ENCODE results near the gene INSRR. TPM values are rescaled to one million over a fixed set of nuclear protein-coding genes. Genes with fewer than 3 reads are reported as not detected.
A peak's percentile ranks its signal among the peaks of the same experiment; 100 is the strongest.

Gene INSRR
- polyA plus RNA-seq, 12 donors: 0.30 to 0.83 (median 0.40) TPM; not detected in 2

DNA sequence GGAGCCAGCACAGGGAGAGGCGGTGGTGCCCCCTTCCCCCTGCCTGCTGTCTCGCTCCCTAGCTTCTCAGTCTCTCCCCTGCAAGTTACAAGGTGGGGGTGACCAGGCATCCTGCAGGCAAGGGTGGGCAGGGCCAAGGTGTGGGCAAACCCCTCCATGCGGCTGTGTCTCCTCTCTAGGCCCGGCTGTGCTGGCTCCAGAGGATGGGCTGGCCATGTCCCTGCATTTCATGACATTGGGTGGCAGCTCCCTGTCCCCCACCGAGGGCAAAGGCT, 16.4 kb upstream of the INSRR start:
- no peak for DNase-seq

DNA sequence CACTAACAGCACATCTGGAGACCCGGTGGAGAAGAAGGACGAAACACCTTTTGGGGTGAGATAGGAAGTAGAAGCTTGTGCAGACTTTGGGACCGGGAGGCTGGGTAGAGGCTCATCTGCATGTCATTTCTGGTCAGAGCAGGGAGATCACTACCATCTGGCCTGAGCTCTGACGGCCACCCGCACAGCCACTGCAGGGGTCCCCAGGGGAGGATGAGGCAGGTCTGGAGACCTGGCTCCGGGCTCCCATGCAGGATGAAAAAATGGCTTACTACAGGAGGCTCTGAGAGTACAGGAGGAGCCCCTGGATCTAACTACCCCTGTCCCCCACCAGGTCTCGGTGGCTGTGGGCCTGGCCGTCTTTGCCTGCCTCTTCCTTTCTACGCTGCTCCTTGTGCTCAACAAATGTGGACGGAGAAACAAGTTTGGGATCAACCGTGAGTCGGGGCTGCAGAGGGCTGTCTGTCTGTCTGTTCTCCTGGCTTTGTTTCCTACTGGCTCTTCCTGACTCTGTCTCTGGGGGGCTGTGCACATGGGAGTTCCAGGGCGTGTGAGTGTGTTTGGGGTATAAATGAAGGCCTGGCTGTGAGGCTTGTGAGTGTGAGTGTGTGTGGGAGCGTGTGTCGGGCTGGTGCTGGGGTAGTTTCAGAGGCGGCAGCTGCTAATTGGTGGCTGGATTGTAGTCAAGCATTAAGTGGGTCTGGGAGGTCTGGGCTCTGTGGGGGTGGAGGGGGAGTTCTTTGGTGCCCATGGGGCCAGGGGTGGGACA, 15.8 kb upstream of the INSRR start:
- no peak for DNase-seq

DNA sequence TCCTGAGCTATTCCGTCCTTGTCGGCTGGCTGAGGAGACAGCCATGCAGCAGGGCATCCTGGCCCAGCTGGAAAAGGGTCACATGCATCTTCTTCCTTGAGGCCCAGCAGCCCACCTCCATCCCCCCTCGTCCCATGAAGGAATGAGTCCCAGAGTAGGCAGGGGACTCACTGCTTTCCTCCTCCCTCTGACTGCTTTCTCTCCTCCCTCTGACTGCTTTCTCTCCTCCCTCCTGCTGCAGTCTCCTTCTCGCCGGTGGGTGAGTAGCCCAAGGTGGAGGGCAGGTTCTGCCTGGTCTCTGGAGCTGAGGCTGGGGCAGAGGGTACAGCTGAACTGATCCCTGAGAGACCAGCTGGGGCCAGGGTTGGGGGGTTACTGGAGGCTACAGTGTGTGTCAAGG, 15.2 kb upstream of the INSRR start:
- no peak for DNase-seq

DNA sequence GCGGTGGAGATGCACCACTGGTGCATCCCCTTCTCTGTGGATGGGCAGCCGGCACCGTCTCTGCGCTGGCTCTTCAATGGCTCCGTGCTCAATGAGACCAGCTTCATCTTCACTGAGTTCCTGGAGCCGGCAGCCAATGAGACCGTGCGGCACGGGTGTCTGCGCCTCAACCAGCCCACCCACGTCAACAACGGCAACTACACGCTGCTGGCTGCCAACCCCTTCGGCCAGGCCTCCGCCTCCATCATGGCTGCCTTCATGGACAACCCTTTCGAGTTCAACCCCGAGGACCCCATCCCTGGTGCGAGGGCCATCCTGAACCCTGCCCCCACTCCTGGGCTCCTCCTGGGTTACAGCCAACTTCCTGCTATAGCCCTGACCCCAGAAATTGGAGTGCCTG, 14.7 kb upstream of the INSRR start:
- DNase-seq: no peak

DNA sequence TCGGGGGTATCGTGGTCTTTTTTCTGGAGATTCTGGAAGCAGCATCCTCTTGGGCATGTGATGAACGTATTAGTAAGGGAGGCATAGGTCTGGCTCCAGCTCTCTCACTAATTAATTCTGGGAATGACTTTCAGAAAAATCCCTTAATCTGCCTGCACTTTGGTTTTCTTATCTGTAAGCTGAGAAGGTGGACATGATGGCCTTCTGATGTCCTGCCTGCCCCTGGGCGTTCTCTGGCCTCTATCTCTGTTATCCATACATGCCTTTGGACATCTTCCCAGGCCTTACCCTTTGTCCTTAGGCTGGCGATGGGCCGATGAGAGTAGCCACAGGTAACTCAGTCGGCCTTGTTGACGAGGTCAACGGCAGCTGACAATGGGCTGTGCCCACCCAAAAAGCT, 10.5 kb upstream of the INSRR start:
- no peak for DNase-seq

DNA sequence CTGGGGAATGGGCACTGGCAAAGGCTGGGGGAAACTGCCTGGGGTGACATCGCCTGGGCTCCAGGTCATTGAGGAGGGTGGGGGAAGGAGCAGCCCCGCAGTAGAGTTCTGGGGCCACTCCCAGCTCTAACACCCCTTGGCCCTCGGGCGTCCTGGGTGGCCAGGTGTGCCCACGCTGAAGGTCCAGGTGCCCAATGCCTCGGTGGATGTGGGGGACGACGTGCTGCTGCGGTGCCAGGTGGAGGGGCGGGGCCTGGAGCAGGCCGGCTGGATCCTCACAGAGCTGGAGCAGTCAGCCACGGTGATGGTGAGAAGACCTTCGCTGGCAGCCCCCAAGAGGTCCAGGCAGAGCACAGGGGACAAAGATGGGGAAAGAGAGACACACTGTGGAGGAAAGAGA, 9.4 kb upstream of the INSRR start:
- DNase-seq: no peak

DNA sequence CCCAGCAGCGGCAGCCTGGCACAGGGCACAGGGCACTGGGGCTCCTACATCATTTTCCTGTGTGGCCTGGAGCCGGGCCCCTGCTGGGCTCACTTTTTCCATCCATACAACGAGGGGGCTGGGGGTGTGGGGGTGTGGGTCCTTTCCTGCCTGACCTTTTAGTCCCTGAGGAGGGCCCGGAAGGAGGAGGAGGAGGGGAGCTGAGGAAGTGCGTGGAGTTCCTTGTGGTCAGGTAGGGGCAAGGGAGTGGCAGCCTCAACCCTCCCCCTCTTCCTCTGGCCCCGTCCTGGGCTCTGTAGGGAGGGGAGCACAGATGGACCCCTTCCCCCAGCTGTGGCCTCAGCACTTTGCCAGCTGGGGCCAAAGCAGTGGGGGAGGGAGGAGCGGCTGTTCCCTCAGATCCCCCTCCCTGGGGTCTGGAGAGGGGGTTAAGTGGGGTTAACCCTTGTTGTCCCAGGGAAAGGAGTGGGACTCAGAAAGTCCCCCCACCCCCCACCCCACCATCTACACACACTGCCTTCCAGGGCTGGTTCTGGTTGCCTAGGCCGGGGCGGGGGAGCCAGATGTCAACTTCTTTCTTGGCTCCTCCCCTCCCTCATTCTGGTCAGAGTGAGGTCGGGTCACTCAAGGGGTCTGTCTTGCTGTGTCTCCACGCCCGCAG, 7.5 kb upstream of the INSRR start:
- no peak for DNase-seq

DNA sequence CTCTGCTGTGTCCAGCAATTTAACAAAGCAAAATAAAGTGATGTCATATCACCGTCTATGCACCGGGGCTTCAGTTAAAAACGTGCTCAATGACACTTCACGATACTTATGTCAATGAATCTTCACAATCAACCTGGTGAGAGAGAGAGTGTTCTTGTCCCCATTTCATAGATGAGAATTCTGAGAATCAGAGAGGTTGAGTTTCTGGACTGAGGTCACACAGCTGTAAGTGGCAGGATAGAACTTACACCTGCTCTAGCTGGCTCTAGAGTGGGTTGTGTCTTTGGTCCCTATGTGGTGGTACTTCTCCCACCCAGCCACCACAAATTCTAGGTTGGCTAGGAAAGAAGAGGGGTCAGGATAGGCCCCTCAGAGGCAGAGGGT, 6.9 kb upstream of the INSRR start:
- DNase-seq: no peak

DNA sequence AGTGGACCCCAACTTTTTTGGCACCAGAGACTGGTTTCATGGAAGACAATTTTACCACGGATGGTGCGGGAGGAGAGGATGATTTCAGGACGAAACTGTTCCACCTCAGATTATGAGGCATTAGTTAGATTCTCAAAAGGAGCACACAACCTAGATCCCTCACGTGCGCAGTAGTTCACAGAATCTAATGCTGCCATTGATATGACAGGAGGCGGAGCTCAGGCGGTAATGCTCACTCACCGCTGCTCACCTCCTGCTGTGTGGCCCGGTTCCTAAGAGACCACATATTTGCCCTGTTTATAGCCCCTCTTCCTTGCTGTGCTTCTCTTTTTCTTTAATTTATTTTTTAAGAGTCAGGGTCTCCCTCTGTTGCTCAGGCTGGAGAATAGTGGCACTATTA, 6.3 kb upstream of the INSRR start:
- DNase-seq: no peak

DNA sequence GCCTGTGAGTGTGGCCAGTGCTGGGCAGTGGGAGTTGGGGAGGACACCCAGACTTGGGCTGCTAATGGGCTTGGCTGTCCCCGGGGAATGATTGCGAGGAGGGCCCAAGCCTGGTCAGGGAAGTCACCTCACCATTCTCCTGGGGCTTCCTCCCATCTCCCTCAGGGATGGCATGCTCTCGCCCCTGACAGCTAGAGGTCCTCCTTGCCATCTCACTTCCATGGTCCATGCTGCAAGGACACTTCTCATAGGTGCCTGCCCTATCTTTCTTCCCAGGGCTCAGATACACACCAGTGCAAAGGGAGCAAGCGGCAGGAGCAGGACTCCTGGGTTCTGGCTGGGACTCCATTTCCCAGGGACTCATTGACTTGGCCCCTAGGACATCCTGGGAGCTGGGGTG, 5.9 kb upstream of the INSRR start:
- DNase-seq: no peak

DNA sequence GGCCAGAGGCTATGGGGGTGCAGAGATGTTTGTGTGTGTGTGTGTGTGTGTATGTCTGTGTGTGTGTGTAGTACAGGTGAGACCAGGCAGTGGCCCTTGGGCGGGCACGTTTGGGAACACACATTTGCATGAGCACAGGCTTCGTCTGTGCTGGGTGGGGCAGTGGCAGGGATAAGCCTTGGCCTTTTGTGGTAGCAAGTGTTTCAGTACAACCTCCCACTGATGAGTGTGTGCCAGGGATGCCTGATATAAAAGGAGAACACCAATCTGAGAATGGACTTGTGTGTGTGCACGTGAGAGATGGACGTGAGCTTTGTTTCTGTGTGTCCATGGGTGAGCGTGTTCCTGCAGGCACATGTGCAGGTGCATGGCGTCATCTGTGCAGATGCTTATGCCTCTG, 4.7 kb upstream of the INSRR start:
- no peak for DNase-seq

DNA sequence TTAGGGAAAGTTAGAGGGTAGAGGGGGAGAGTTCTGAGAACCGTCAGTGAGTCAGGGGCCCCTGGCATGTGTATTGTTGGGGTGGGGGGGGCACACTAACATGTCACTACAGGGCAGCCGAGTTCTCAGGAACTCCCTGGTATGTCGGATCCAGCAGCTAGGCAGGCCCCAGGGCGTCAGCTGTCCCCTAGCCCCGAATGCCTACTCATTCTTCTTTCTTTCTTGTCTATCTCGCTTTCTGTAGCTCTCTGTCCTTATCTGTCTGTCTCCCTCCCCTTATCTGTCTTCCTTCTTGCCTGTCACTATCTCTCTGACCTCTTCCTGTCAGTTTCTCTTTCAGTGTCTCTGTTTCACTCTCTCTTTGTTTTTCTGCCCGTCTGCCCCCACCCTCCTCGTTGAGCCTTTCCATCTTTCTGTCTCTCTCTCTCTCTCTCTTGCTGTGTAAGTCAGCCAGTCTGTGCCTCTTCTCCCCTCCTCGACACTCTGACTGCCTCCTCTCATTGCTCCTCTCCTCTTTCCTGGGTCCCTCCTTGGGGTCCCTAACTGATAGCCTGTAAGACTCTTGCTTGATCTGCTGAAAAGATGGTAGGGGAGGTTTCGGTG, 4.2 kb upstream of the INSRR start:
- no peak for DNase-seq

DNA sequence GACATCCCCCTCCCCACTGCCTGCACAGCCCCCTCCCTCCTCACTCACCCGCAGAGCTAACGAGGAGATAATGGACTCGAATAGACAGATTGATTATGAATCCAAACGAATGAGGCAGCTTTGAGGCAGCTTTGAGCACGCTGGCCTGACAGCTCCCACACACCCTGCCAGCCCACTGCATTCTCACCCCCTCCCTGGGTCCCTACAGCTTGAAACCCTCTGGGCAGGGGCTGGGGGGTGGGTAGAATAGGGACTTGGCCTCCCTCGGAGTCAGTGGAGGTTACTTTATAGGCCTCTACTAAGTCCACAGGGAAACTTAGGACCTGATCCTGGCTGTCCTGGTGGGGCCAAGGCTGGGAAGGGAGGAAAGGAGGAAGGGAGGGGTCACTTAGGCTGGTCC, 3.7 kb upstream of the INSRR start:
- DNase-seq: no peak

DNA sequence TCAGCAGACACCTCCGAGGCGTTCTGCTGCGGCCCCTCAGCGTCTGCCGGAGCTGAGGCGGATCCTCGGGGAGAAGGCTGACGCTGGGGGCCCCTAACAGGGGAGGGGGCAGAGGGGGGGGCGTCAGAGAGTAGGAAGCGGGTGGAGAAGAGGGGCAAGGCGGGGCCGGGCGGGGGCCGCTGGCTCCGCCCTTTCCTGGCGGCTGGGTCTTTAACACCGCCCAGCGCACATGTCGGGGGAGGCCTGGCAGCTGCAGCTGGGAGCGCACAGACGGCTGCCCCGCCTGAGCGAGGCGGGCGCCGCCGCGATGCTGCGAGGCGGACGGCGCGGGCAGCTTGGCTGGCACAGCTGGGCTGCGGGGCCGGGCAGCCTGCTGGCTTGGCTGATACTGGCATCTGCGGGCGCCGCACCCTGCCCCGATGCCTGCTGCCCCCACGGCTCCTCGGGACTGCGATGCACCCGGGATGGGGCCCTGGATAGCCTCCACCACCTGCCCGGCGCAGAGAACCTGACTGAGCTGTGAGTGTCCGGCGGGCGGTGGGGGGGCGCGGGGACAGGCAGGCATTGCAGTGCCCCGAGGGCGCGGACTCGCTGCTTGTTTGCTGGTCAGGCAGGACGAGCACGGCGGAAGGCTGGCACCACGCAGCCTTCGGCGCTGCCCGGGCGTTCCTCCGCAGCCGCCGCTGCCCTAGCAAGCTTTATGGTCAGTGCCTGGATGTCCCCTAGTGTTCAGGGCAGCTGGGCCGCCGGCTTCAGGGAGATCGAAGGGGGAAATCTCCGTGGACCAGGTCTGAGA, 1.9 kb upstream of the INSRR start, which contains the start of gene NTRK1:
NTRK1 (plus strand) TSS at position 238 of the 796 bp plus-strand sequence; CDS start at position 308, 70 bp downstream.
- peak; percentile 33 for DNase-seq

DNA sequence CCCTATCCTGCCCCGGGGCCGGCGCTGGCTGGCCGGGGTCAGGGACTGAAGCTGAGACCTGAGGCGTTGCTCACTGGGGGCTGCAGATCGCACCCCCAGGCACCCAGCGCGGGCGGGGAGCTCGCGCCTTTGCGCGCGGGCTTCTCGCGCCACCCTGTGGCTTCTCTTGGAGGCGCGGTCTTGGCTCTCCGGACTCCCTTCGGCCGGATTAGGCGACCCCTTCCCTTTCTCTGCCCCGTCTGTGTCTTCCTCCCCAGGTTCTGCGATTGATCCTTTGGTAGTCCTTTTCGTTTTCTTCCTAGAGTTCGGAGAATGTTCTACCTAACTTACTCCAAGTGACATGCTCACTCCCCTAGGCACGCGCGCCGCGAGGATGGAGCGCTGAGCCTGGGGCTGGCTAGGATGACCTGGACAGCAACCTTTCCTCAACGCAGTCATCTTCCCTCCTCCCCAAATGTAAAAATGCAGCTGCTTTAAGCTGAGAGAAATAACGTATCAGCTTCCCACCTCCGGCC, 1.3 kb upstream of the INSRR start:
- peak; percentile 56 for DNase-seq

DNA sequence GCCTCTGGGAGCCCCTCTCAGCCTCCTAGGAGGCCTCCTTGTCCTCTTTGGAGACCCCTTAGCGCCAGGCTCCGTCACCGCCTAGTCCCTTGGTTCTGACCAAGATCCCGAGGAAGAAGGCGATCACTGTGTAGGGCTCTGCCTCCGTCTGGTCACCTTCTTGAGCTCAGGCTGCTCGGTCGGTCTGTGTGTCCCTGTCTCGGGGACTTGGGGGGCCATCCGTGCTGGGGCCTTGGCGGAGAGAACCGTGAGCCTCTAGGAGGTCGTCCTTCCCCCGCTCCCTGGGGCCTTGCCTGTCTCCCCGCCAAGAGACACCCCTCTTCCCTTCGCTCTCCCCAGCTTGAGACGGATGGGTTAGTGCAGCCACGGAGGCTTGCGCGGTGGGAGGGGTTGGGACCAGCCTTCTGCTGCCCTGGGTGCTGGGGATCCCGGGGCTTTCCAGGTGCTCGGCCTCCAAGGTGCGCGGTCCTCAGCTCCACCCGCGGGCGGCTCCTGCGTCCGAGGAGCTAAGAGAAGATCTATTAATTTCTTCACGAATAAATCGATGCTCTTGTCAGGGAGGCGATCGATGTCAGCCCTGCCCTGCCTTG, 701 bp upstream of the INSRR start:
- peak; percentile 23 for DNase-seq

DNA sequence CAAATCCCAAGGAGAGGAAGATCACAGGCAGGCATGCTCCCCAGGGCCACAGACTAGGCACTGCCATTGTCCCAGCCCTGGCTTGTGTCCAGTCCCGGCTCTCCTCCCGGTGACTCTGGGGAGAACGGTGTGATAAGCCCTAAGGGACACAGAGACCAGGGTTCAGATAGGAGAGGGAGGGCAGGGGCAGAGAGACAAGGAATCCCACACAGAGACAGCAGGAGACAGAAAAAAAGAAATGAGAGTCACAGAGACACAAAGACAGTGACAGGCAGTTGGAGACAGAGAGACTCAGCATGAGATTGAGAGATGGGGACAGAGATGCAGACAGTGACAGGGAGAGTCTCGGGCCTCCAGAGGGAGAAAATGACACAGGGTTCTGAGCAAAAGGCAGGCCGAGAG, 361 bp downstream of the INSRR start:
- DNase-seq: no peak

DNA sequence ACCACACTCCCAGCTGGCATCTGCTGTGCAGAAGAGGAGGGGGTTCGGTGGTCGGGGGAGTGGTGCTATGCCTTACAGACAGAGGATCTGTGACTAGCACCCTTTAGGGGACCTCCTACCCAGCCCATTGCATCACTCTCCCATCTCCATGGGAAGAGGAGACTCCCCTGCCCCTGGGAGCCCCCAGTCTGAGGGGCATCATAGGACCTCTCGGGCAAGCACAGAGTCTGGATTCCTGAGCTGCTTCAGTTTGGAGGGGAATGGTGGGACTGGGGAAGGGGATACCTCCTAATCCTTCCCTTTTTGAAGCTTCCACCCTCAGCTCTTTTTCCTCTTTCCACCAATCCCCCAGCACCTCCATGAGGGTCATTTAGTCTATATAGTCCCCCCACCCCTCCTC, 1.4 kb downstream of the INSRR start:
- no peak for DNase-seq

DNA sequence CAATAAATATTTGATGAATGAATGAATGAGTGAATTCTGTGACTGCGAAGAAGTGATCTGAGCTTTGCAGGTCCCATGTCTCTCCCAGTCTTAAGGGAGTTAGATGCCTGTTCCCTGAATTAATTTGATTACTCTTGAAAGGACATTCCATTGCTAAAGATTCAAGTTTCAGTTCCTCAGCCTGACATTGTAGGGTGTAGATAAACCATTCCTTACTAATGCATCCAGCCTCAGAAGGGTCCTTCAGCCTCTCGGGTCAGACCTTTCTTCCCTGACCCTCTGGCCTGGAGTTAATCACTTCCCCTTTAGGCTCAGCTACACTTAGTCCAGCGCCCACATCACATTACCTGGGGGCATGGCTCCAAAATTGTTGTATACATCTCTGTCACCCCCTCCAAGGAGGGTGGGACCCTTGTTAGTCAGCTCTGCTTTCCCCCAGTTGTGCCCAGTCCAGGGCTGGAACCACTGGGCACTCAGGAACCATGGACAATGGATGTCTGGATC, 2.6 kb downstream of the INSRR start:
- DNase-seq: no peak

DNA sequence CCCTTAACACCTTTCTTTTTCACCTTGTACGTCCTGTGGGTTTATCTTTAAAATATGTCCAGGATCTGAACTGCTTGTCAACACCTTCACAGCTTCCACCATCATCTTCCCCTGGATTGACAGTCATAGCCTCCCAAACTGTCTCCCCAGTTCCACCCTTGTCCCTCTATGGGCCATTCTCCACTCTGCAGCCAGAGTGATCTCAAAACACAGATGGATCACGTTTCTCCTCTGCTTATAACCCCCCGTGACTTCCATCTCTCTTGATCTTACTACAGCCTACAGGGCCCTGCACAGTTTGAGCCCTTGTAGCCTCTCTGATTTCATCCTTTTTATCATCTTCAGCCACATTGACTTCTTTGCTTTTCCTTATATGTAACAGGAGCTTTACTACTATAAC, 4.3 kb downstream of the INSRR start:
- no peak for DNase-seq

DNA sequence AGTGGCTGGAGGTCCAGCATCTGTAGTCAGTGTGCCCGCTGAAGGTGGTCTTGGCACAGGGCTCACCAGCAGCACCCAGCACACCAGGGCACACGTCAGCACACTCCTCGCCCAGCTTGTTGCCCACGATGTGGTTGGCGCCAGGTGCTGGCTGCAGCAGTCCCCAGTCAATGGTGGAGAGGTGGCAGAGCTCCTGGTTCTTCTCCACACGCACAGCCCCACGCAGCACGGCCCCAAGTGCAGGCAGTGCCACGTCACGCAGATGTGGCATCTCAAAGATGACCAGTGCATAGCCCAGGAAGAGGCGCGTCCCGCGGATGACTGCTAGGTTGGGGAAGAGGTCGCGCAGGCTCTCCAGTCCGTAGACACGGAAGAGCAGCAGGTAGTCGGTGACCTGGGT, 5.2 kb downstream of the INSRR start:
- no peak for DNase-seq

DNA sequence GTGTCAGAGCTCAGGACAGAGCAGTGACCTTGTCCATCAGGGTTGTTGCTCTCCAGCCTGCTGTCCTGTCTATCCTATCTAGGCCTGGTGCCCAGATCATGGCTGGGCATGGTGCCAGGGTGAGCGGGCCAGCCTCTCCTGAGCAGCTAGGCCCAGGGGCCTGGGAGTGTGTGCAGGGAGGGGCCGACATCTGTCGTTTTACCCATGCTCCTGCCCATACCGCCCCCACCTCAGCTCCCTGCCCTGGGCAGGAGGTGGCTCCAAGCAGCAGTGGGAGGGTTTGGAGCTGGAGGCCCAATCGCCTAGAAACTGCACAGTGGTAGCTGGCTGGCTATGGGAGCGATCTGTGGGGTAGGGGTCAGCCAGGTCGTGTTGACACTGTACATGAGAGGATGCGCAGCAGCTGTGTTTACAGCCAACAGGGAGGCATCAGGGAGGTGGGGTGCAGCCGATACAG, 6.5 kb downstream of the INSRR start:
- peak; percentile 31 for DNase-seq
